Hematopoietic multipotent progenitor cell treated with erythropoietin and hydrocortisone succinate and interleukin-3 and kit ligand, for 4 days (in vitro differentiated cells): ENCODE measurements around the gene LAX1.

Experiments used
- DNase-seq: peaks from one replicate; pipeline ENCODE4 v3.0.0-alpha.2; 2015

The LAX1 gene

DNA sequence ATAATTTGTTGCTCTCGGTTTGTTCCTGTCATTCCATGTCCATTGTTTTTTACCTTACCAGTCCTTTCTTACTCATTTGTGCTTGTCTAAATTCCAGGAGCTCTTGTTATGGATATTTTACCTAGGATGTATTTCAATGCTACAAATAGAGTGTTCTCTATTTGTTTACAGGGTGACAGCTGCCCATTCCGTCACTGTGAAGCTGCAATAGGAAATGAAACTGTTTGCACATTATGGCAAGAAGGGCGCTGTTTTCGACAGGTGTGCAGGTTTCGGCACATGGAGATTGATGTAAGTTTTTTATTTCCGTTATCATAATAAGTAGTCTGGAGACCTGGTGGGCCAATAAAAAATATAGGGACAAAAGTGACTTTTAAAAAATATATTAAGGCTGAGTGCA is 53.4 kb downstream of the LAX1 start:
- no peak for DNase-seq

DNA sequence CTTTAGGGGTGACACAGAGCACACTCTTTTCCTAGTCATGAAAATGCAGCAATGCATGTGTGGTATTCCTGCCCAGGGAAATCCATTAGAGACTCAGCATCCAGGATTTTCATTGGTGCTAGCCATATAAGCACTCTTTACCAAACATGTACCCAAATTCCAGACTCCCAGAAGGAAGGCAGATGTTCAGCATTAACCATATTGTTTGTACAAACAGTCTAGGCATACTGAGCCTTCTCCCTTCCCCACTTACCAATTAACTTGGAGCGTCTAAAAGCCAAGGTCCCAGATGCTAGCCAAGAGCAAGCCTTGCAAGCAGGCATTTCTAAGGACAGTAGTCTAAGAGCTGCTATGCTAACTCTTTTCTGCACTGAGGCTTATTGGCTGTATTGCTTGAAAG is 58.3 kb downstream of the LAX1 start:
- no peak for DNase-seq
